SK-N-MC (cell line): ENCODE results near the gene IGLON5.

Experiments used
- FOXP2 ChIP-seq: optimal IDR thresholded peaks from 2 replicates; pipeline ENCODE3; 2011; ENCODE audit warnings: mild to moderate bottlenecking, moderate library complexity; ENCODE audit not compliant: insufficient read depth; ENCODE audit errors: extremely low read length, control extremely low read depth
- POLR2AphosphoS5 ChIP-seq: IDR thresholded peaks from 2 replicates; pipeline ENCODE4 v1.6.1; 2012; ENCODE audit warnings: mild to moderate bottlenecking, low read depth, low read length, borderline replicate concordance

- TF ChIP-seq POLR2AphosphoS5 (no peak), FOXP2 (no peak)
Measured at GRCh38 chr19:51263808-51264207, 47.6 kb upstream of the IGLON5 start.
